Mononuclear cell (primary cell): Measurements from ENCODE around the gene ST8SIA5. TPM values are rescaled to one million over a fixed set of nuclear protein-coding genes. Genes with fewer than 3 reads are reported as not detected.

ENCODE experiments used
- H3K27me3 ChIP-seq: 2 replicates; pipeline ENCODE4 v1.6.0; 2011; ENCODE audit warnings: low read length, control low read depth; ENCODE audit not compliant: insufficient read depth
- H3K4me1 ChIP-seq: 2 replicates; pipeline ENCODE4 v1.5.1; 2011; ENCODE audit warnings: mild to moderate bottlenecking, low read length, control low read depth; ENCODE audit not compliant: insufficient read depth
- H3K4me3 ChIP-seq: 2 replicates; pipeline ENCODE4 v1.5.1; 2011; ENCODE audit warnings: mild to moderate bottlenecking, low read length, moderate library complexity
- H3K9me3 ChIP-seq: 2 replicates; pipeline ENCODE4 v1.5.1; 2011; ENCODE audit warnings: low read depth, mild to moderate bottlenecking, control low read depth, low read length
- total RNA-seq: library from RNA; depleted of rRNA; stranded (reverse); fragments of >200 nt; gene quantifications from one replicate; pipeline ENCODE4 v1.2.3, GENCODE V29; 2012

The ST8SIA5 gene
- total RNA-seq, 1 donor, result under 0.01 TPM

DNA sequence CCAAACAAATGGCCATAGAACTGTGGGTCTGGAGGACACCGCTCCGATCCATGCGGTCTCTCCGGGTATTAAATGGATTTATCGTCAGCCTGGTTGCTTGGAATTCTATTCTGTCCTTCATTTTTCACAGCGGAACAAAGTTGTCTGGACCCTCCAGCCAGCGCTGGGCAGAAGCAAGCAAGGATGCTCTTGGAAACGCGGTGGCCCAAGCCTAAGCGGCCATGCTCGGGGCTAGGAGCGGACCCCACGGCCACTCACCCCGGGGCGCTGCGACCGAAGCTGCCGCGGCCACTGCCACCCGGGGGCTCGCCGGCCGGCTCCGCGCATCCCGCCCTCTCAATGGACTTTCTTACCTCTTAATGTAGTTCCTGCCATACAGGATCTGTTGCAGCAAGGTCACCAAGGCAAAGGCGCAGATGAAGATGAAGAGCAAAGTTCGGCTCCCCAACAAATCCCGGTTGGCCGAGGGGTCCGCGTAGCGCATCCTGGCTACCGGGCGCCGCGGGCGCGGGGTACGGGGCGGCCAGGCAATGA is 761 bp downstream of the ST8SIA5 start:
- Histone ChIP-seq H3K4me1 (peaks cover 37% of the 10 kb centered on the region), H3K9me3 (no peaks in the 10 kb centered on the region), H3K27me3 (peaks cover 54% of the 10 kb centered on the region), H3K4me3 (no peak overlapping the region)

DNA sequence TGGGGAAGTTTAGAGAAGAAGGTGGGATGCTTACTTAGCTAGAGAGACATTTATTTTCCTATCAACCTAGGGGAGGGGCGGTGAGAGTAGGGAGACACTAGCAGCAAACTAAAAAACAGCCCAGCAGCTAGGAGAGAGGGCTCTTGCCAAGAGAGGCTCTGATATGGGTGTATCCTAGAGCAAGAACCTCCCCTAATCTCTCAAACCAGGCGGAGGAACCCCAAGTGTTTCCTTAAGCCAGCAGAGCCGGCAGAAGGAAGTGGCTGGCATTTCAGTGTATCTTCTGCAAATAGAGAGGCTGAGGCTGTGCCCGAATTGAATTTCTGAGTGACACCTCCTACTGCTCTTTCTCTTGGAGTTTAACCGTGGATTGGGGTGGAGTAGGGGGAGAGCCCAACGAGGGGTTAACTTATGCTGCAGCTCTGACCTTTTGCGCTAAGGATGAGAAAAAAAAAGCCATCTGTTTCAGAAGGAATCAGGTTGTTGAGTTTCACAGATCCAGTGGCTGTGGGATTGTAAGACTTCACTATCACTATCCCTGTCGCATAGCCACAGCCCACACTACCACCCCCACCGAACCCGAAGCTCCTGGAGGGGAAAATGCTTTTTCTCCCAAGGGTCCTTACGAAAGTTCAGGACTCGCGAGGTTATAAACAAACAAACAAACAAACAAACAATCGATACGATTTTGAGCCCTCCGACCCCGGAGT is 1.4 kb downstream of the ST8SIA5 start:
- Histone ChIP-seq H3K27me3 (peaks cover 49% of the 10 kb centered on the region), H3K9me3 (no peaks in the 10 kb centered on the region), H3K4me1 (peaks cover 37% of the 10 kb centered on the region), H3K4me3 (no peak overlapping the region)

DNA sequence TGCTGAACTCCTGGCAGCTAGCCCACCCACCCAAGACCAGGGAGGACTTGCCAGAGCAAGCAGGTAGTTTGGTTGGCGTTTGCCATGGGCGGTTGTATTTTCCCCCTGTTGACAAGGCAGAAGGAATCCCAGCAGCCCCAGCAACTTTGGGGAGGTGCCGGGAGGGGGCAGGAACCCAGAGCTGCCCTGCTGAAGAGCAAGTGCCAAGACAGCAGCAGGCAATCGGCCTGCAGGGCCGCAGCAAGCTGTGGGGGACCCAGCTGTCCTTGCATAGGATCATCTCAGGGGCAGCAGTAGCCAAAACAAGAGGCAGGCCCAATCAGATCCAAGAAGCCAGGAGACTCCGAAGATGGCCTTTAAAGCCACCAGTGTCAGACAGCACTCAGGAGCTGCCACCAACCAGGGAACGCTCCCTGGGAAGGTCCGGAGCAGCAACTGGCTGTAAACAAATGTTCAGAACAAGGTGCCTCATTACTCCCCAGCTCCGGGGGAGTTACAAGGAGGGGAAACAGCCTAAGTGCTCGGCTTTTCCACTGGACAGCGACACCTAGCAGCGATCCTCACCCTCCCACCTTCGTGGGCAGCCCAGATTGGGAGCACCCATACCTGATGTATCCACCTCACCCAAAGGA is 2.1 kb downstream of the ST8SIA5 start:
- Histone ChIP-seq H3K27me3 (peaks cover 42% of the 10 kb centered on the region), H3K4me1 (peaks cover 37% of the 10 kb centered on the region), H3K4me3 (no peak overlapping the region), H3K9me3 (no peaks in the 10 kb centered on the region)

DNA sequence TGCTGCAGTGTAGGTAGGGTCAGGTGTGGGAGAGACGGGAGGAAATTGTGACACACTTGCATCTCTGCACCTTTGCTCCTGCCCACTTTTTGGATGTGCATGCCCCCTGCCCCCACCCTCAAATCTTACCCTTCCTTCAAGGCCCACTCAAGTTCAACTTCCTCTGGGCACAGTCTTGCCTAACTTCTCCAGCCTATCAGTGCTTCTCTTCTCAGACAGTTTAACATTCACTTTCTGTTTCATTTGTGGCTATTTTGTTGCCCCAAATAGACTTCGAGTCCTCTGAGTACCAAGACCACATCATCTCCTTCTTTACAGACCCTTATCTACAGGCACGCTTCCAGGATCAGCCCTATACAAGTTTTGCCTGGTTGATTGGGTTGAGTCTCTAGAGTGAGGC is 2.7 kb downstream of the ST8SIA5 start:
- H3K9me3 ChIP-seq, result no peaks in the 10 kb centered on the region
- peaks cover 37% of the 10 kb centered on the region for H3K4me1 ChIP-seq
- H3K27me3 ChIP-seq, result peaks cover 36% of the 10 kb centered on the region
- no peak overlapping the region for H3K4me3 ChIP-seq

DNA sequence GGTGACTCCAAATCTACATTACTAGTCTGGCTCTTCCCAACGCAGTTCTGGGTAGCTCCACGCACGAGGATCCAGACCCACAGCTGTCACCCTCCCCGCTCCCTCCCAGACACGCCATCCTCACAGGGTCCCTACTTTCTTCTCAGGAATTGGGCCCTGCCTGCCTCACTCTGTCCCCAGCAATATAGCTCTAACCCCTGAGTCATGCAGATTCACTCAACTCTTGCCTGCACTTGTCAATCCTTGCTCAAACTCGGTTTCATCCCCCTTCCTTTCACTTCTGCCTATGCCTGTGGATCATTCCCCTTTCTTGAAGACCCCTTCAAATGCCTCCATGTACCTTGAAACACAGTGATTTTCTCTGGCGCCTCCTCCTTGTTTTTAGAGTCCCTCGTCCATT is 5.0 kb downstream of the ST8SIA5 start:
- peaks cover 18% of the 10 kb centered on the region for H3K27me3 ChIP-seq
- peaks cover 26% of the 10 kb centered on the region for H3K4me1 ChIP-seq
- H3K9me3 ChIP-seq, result no peaks in the 10 kb centered on the region
- H3K4me3 ChIP-seq, result no peak overlapping the region

DNA sequence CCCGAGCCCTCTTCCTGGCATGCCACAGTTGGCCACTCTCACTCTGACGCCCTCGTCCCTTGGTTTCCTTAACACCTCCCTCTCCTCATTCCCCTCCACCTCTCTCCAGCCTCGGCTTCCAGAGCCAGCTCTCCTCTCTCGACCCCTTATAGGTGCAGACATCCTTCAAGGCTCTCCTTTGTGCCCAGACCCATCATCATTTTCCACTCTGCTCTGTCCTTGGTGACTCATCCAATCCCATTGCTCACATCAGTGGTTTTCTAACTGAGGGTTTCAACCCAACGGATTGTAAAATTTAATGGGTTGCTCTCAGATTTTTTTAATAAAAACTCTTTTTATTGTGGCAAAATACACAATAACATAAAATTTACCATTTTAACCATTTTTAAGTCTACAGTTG is 6.2 kb downstream of the ST8SIA5 start:
- Histone ChIP-seq H3K9me3 (no peaks in the 10 kb centered on the region), H3K4me1 (peaks cover 14% of the 10 kb centered on the region), H3K27me3 (peaks cover 8% of the 10 kb centered on the region), H3K4me3 (no peak overlapping the region)

DNA sequence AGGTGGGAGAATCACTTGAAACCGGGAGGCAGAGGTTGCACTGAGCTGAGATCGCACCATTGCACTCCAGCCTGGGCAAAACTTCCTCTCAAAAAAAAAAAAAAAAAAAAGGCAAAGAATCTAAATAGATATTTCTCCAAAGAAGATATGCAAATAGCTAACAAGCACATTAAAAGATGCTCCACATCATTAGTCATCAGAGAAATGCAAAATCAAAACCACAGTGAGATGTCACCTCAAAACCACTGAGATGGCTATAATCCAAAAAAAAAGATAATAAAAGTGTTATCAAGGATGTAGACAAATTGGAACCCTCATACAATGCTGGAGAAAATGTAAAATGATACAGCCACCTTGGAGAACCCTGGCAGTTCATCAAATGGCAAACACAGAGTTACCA is 8.4 kb downstream of the ST8SIA5 start:
- no peak overlapping the region for H3K4me3 ChIP-seq
- H3K4me1 ChIP-seq, result no peaks in the 10 kb centered on the region
- no peaks in the 10 kb centered on the region for H3K9me3 ChIP-seq
- H3K27me3 ChIP-seq, result no peaks in the 10 kb centered on the region

DNA sequence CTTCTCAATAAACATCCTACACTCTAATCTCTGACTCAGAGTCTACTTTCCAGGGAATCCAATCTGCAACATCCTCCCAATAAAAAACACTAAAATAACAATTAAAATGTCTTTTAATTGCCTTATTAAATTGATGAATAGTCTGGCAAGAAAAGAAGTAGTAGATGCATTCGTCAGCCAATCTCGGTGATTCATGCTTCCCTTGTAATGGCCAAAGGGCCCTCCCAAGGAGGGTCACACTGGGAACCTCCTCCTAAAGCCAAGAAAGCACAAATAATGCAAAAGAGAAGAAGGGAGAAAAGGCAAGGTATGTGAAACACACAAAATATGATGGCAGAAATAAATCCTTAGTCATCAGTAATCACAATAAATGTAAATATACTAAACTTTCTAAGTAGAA is 16.8 kb downstream of the ST8SIA5 start:
- Histone ChIP-seq H3K27me3 (no peaks in the 10 kb centered on the region), H3K9me3 (no peaks in the 10 kb centered on the region), H3K4me3 (no peak overlapping the region), H3K4me1 (no peaks in the 10 kb centered on the region)

DNA sequence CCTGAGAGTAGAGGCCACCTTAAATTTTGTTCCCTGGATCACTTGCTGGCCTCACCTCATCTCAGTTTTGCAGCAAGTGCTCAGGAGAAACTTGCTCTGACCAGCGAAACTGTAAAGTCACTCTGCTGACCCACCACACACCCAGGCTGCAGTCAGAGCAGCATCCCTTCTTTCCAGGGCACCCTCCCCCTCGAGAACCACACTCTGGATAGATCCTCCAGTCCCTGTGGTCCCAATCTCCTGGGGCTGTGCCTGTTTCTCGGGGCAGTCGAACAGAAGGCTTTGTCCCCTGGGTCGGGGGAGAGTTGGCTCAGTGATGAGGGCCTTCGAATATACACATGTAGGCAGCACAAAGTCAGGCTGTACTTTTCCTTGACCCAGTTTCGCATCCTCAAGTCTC is 18.4 kb downstream of the ST8SIA5 start:
- no peaks in the 10 kb centered on the region for H3K9me3 ChIP-seq
- H3K27me3 ChIP-seq, result no peaks in the 10 kb centered on the region
- H3K4me1 ChIP-seq, result no peaks in the 10 kb centered on the region
- no peak overlapping the region for H3K4me3 ChIP-seq

DNA sequence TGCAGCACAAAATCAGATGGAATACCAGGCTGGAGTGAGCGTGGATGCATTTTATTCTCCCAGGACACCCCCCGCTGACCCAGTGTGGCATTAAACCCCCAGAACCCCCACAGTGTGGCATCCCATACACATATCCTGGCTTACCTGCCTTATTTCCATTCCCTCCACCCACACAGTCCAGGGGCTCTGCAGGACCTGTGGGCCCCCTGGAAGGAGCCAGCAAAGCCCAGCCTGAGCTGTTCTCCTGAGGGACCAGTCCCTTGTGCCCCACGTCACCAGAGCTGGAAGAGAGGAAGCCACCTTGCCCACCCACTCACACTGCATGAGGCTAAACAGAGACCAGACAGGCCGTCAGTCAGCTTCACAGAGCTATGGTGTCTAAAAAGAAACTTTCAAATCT is 20.1 kb downstream of the ST8SIA5 start:
- H3K9me3 ChIP-seq, result no peaks in the 10 kb centered on the region
- H3K4me3 ChIP-seq, result no peak overlapping the region
- no peaks in the 10 kb centered on the region for H3K27me3 ChIP-seq
- no peaks in the 10 kb centered on the region for H3K4me1 ChIP-seq

DNA sequence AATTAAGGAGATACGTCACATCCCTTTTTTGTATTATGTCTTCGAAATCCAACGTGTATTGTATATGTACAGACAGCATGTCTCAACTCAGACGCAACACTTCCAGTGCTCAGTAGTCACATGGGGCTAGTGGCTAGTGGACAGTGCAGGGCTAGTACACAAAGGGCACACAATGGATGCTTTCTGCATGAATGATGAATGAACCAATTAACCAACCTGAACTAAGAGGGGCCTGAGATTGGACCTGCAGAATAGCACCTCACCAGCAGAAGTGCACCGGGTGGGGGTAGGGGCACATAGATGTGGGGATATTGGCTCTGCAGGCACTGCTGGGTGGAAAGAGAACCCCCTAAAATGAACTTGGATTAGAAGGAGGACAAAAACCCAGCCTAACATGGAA is 20.7 kb downstream of the ST8SIA5 start:
- Histone ChIP-seq H3K4me3 (no peak overlapping the region), H3K4me1 (no peaks in the 10 kb centered on the region), H3K9me3 (no peaks in the 10 kb centered on the region), H3K27me3 (no peaks in the 10 kb centered on the region)

DNA sequence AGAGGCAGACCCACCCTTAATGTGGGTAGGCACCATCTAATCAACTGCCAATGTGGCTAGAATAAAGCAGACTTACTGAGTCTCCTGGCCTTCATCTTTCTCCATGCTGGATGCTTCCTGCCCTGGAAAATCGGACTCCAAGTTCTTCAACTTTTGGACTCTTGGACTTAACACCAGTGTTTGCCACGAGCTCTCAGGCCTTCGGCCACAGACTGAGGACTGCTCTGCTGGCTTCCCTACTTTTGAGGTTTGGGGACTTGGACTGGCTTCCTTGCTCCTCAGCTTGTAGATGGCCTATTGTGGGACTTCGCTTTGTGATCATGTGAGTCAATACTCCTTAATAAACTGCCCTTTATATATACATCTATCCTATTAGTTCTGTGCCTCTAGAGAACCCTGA is 21.9 kb downstream of the ST8SIA5 start:
- H3K4me3 ChIP-seq, result no peak overlapping the region
- no peaks in the 10 kb centered on the region for H3K27me3 ChIP-seq
- H3K4me1 ChIP-seq, result no peaks in the 10 kb centered on the region
- no peaks in the 10 kb centered on the region for H3K9me3 ChIP-seq

DNA sequence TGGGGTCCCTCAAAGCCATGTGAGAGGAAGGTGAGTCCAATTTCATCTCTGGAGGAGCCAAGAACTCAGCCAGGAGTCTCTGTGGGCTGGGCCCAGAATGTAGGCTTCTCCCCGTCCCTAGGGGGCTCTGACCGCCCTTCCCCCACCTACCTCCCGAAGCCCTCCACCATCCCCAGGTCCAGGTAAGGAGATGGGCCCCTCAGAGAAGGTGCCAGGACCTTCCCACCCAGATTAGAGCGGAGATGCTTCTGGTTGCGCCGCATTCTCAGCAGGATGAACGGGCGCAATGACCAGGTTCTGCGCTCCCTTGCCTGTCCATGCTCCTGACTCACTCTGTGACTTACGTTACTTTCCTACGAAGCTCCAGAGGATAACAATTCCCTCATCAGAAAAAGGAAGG is 23.0 kb downstream of the ST8SIA5 start:
- no peaks in the 10 kb centered on the region for H3K9me3 ChIP-seq
- H3K4me3 ChIP-seq, result no peak overlapping the region
- H3K27me3 ChIP-seq, result no peaks in the 10 kb centered on the region
- H3K4me1 ChIP-seq, result no peaks in the 10 kb centered on the region

DNA sequence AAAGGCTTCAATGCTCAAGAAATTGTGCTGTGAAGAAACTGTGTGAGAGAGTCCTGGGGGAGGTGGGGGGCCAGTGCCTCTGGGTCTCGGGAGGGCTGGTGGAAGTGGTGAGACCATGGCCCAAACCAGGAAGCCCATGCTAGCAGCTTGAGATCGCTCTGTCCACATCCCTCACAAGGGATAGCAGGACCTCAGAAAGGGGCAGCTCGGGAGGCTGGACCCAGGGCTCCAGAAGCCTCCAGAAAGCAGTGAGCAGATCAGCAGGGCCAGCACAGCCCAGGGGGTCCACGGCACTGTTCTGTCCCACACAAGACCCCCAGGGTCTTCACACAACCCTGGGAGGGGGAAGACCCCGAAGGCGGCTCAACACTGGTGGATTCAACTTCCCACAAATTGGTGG is 24.1 kb downstream of the ST8SIA5 start:
- Histone ChIP-seq H3K4me1 (no peaks in the 10 kb centered on the region), H3K27me3 (no peaks in the 10 kb centered on the region), H3K9me3 (no peaks in the 10 kb centered on the region), H3K4me3 (no peak overlapping the region)

DNA sequence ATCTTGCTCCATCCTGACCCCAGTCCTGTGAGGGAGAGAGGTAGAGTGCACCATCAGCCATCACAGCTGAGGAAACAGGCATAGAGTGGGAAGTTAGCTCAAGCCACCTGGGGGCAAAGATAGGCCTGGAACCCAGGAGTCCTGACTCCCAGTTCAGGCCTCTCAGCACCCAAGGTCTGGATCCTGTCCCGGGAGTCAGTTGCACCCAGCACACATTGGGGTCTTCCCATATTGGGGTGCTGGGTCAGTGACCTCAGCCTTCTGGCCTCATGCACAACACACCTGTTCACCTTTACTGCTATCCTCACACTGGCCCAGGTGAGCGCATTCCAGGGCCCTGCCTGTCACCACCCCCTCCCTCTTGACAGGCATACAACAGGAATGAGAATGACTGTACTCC is 24.7 kb downstream of the ST8SIA5 start:
- Histone ChIP-seq H3K4me1 (no peaks in the 10 kb centered on the region), H3K9me3 (no peaks in the 10 kb centered on the region), H3K4me3 (no peak overlapping the region), H3K27me3 (no peaks in the 10 kb centered on the region)

DNA sequence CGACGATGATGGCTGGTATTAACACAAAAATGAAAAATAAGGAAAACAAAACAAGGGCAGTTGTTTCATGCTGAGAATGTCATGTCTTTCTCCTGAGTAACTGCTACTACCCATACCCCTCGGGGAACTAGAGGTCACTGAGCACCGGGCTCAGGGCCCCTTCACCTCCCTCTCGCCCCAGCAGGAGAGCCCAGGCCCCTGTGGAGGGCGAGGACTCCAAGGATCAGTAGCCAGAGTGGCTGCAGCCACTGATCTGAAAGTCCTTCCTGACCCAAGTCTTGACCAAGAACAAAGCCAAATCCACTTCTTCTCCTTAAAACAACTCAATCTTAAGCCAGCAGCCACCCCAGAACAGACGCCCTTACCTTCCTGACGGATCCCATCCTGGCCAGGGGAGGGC is 25.5 kb downstream of the ST8SIA5 start:
- no peaks in the 10 kb centered on the region for H3K4me1 ChIP-seq
- H3K27me3 ChIP-seq, result no peaks in the 10 kb centered on the region
- no peaks in the 10 kb centered on the region for H3K9me3 ChIP-seq
- no peak overlapping the region for H3K4me3 ChIP-seq
